Mesothelial cell of epicardium (in vitro differentiated cells): Measurements from ENCODE around the gene ZNF800. TPM values are rescaled to one million over a fixed set of nuclear protein-coding genes. Genes with fewer than 3 reads are reported as not detected.

Experiments used
- DNase-seq, 2 experiments: peaks; one replicate each; pipeline ENCODE4 v3.0.0; 2021; ENCODE audit warnings: low spot score in 2 of 2; ENCODE audit not compliant: unreplicated experiment in 2 of 2
- H3K27ac Mint-ChIP-seq: 2 replicates; pipeline ENCODE4 v1.8.0; 2021; ENCODE audit warnings: mixed read lengths
- H3K27me3 Mint-ChIP-seq: 2 replicates; pipeline ENCODE4 v1.8.0; 2021; ENCODE audit warnings: low read depth, mixed read lengths
- H3K36me3 Mint-ChIP-seq: 2 replicates; pipeline ENCODE4 v1.8.0; 2021; ENCODE audit warnings: mixed read lengths
- H3K4me1 Mint-ChIP-seq: 2 replicates; pipeline ENCODE4 v1.8.0; 2021; ENCODE audit warnings: mixed read lengths
- H3K4me3 Mint-ChIP-seq: 2 replicates; pipeline ENCODE4 v1.8.0; 2021; ENCODE audit warnings: mild to moderate bottlenecking, moderate library complexity, mixed read lengths
- H3K9me3 Mint-ChIP-seq: 2 replicates; pipeline ENCODE4 v1.8.0; 2021; ENCODE audit warnings: mixed read lengths
- CTCF ChIP-seq: fragments of 200-600 bp; sonication (generic); IDR thresholded peaks from one replicate; pipeline ENCODE4 v1.5.0; 2021; ENCODE audit warnings: antibody characterized with exemption; ENCODE audit not compliant: unreplicated experiment
- total RNA-seq: library from RNA; stranded (reverse); gene quantifications from 3 replicates; pipeline ENCODE4 v1.2.1, GENCODE V29; 2021

Gene ZNF800
- total RNA-seq, 1 donor from 2014 or later: 24.8 TPM

- no peaks in the 10 kb centered on the region for H3K9me3 Mint-ChIP-seq
- no peaks in the 10 kb centered on the region for H3K4me1 Mint-ChIP-seq
- H3K27ac Mint-ChIP-seq: no peak overlapping the region
- no peak for DNase-seq
- H3K36me3 Mint-ChIP-seq: peaks cover 3% of the 10 kb centered on the region
- TF ChIP-seq CTCF: no peak
- H3K27me3 Mint-ChIP-seq: no peaks in the 10 kb centered on the region
- no peak overlapping the region for H3K4me3 Mint-ChIP-seq
Measured at GRCh38 chr7:127365164-127365956, 27.1 kb downstream of the ZNF800 start.

GRCh38 chr7:127362364-127363027 lies 30.0 kb downstream of the ZNF800 start:
- Mint-ChIP-seq H3K36me3 (no peaks in the 10 kb centered on the region), H3K27ac (no peak overlapping the region), H3K4me1 (no peaks in the 10 kb centered on the region), H3K27me3 (no peaks in the 10 kb centered on the region), H3K9me3 (no peaks in the 10 kb centered on the region), H3K4me3 (no peak overlapping the region)
- no peak for DNase-seq
- no peak for TF ChIP-seq CTCF

- H3K9me3 Mint-ChIP-seq: no peaks in the 10 kb centered on the region
- no peaks in the 10 kb centered on the region for H3K36me3 Mint-ChIP-seq
- H3K27ac Mint-ChIP-seq: no peak overlapping the region
- H3K27me3 Mint-ChIP-seq: no peaks in the 10 kb centered on the region
- no peak overlapping the region for H3K4me3 Mint-ChIP-seq
- H3K4me1 Mint-ChIP-seq: no peaks in the 10 kb centered on the region
- no peak for DNase-seq
- no peak for TF ChIP-seq CTCF
Measured at GRCh38 chr7:127361736-127362135, 30.8 kb downstream of the ZNF800 start.

GRCh38 chr7:127359011-127359410 lies 33.5 kb downstream of the ZNF800 start:
- Mint-ChIP-seq H3K9me3 (no peaks in the 10 kb centered on the region), H3K36me3 (no peaks in the 10 kb centered on the region), H3K4me1 (no peaks in the 10 kb centered on the region), H3K27me3 (no peaks in the 10 kb centered on the region), H3K4me3 (no peak overlapping the region), H3K27ac (no peak overlapping the region)
- TF ChIP-seq CTCF: no peak
- no peak for DNase-seq

- Mint-ChIP-seq H3K27me3 (peaks cover 9% of the 10 kb centered on the region), H3K27ac (no peak overlapping the region), H3K36me3 (no peaks in the 10 kb centered on the region), H3K4me3 (no peak overlapping the region), H3K4me1 (no peaks in the 10 kb centered on the region), H3K9me3 (no peaks in the 10 kb centered on the region)
- no peak for DNase-seq
- TF ChIP-seq CTCF: no peak
Measured at GRCh38 chr7:127353897-127354296, 38.6 kb downstream of the ZNF800 start.
